Hippocampal formation (tissue), 2 donors: ENCODE results near the gene NAA80.
A peak's percentile ranks its signal among the peaks of the same experiment; 100 is the strongest.
"Not testable (repeated sequence)": the region's sequence is repeated elsewhere in the genome, so short reads cannot be mapped to it uniquely, and the experiment has no call there.

Experiments
- DNase-seq, 2 donors: peaks; one replicate each; lab custom pipeline; 2025; lab: John Stamatoyannopoulos, UW

Gene NAA80

DNA sequence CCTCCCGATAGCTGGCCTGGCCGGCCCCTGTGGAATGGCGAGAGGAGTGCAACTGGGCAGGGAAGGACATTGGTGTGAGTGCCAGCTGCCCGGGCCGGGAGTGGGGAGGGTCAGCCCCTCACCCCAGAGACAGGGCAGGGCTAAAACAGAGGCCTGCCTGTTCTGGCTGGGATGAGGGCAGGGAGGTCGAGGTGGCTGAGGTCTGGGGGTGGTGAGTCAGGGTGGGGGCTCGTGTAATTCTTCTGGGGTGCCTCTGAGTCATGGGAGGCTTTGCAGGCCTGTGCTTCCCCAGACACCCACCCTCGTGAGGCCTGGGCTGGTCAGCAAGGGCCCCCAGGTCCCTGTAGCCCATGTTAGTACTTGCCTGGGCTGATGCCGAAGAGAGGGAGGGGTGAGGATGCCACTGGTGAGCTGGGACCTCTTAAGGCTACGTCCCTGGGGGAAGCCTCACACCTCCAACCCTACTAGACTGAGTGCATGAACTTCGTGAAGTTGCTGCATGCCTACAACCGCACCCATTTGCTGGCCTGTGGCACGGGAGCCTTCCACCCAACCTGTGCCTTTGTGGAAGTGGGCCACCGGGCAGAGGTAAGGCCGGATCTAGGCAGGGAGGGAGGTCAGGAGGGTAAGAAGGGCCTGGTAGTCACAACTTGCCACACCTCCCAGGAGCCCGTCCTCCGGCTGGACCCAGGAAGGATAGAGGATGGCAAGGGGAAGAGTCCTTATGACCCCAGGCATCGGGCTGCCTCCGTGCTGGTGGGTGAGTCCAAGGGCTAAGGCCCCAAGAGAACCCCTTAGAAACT is 28.6 kb downstream of the NAA80 start:
- DNase-seq = no peak

DNA sequence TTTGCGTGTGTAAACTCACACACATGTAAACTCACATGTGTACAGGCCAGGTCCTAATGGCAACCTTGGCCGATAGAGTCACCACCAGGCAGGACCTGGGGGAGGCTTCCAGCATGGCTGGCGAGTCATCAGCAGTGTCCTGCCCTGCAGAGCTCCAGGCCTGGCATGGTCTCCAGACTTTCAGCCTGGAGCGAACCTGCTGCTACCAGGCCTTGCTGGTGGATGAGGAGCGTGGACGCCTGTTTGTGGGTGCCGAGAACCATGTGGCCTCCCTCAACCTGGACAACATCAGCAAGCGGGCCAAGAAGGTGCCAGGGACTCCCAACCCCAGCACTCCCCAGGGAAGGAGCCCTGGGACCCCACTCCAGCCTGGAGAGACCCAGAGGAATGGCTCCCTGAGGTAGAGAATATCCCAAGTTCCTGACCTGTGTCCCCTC is 29.2 kb downstream of the NAA80 start:
- no peak for DNase-seq

DNA sequence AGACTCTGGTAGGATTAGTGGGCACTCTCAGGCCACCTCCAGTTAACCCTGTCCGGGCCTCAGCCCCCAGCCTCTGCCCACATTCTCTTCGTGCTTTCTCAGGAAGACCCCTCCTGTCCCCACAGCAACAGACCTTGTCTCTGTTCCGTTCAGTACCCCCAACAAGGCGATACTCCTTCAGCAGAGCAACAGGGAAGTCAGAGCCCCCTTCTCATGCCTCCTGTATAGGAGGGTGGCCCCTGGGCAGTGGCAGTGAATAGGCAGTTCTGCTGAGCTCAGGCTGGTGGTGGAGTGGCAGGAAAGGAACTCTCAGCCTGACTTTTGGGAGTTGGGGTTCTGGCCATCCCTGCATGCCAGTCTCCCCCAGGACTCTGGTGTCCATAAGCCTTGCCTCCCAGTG is 29.7 kb downstream of the NAA80 start:
- DNase-seq = no peak

DNA sequence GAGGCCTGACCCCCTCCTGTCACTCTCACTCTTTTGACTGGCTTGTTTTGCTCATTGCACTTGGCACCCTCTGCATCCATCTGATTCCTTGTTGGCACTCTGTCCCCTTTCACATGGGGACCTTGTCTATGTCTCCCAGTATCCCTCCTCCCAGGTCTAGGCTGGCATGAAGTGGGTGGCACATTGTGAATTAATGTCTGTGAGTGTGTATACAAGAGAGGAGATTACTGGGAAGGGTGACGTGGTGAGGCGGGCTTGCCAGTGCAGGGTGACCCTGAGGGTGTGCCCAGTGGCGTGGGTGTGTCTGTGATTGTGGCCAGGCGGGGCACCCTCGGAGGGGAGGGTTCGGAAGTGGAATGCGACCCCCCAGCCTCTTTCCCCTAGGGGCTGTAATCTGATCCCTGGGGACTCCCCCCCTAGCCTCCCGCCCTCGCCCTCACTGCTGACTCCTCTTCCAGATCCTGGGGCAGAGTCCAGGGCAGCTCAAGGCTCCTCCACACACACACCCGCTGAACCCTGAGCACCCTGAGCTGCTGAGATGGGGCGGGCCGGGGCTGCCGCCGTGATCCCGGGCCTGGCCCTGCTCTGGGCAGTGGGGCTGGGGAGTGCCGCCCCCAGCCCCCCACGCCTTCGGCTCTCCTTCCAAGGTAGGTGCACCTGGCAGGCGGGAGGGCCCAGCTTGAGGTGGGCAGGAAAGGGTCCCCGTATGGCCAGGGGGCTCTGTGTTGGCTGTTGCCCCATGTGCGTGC is 30.3 kb downstream of the NAA80 start, which contains the start of gene SEMA3B:
Gene SEMA3B (plus strand): TSS at position 445 of the 749 bp plus-strand sequence. CDS start 94 bp downstream, at position 539.
- DNase-seq = peak; percentile 38 to 66

DNA sequence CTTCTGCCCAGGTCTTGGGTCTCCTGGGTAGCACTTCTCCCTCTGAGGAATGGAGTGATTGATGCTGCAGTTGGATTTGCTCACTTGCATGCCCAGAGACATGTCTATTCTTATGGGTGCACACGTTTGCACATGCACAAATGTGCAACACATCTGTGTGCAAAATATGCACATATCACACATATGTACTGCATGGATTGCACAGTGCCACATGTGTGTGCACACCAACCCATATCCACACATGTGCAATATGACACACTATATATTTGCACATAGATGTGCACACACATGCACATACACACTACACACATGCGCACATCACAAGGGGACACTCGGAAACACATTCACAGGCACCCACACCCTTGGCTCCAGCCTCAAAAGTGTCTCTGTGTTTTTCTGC is 30.9 kb downstream of the NAA80 start:
- DNase-seq = no peak

DNA sequence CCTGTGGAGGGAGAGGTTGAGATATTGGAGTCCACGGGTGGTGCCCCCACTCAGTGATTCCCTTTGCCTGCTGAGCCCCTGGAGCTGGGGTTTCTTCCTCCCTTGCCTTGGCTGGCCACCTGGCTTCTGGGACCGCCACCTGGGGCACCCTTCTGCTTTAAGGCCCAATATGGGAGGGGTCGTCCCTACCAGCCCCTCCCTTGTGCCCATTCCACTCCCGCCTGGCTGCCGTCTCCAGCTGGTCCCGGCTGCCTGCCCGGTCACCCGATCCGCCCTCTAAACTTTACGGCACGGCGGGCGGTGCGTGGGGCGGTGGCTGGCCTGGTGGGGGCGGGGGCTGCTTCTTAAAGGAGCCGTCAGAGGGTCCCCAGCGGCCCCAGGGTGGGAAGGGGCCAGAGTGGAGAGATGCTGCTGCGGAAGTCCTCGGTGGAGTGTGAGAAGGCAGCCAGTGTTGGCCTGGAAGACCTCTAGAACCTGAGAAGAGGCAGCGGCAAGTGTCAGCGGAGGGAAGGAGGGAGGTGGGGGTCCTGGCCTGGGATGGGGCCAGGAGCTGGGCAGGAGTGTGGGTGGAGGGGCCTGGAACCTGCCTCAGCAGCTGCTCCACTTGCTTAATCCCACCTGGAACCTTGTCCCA is 31.8 kb downstream of the NAA80 start:
- peak; percentile 35 to 74 for DNase-seq

DNA sequence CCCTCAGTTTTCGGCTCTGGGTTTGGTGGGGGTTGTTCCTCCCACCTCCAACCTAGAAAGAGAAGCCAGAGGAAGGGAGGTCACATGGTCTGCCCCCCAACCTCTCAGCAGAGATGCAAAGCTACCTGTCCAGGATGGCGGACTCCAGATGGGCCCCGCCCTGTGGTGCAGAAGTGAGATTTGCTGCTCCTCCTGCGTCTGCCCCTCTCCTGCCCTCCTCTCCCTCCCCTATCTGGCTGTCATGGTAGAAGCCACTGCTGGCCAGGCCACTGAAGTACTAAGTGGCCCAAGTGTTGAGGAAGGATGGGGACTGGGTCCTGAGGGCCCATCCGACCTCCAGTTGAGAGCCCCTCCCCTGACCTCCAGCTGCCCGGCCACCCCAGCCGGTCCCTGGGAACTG is 32.4 kb downstream of the NAA80 start:
- no peak for DNase-seq

DNA sequence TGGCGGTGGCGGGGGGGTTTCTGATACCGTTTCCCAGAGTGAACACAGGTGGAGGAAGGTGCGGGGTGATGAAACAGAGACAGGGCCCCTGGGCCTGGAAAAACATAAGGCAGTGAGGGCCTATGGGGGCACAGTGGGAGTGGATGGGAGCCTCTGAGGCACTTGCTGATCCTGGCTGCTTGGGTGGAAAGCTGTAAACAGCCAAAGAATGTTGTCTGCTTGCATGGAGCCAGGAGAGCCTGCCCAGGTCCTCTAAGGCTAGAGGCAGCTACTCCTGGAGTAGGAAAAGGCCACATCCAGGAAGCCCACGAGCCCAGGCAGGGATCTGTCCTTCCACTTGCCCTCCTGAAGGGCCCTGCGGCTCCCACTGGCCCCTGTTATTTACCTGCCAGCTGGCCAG is 33.2 kb downstream of the NAA80 start:
- no peak for DNase-seq

DNA sequence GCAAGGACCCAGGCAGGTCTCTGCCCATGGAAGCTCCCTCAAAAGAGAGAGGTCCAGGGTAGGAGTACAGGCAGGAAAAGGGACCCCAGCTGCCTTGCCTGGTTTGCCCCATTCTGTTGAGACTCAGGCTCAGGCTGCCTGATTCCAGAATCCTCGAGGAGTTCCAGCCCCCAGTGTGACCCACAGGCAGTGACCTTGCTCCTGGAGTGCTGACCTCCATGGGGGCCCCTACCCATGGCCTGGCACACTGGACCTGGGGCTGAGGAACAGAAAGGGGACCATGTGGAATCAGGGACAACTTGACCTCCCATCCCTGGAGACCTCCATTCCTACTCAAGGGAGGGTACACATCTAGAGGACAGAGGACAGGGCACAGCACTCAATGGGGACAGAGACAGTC is 33.6 kb downstream of the NAA80 start:
- DNase-seq = no peak

DNA sequence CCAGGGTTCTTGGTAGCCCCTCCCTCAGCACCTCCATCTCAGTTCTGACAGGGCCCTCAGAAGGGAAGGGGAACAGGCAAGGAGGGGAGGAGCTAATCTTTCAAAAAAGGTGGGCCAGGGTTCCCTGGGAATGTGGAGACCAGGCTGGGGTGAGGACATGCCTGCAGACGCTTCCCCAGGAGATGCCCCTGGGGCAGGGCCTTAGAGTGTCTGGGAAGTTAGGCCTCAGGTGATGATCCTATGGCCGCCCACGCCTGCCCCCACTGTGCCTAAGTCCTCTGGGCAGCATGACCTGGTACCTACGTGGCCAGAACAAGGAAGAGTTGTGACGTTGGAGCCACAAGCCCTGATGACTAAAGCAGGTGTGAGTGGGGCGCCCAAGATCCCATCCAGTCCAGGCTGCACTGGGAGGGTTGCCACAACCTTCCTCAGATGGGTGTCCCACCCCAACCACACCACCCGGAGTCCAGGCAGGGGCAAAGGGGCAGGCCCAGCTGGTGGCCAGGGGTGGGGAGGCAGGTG is 34.2 kb downstream of the NAA80 start:
- DNase-seq = no peak

DNA sequence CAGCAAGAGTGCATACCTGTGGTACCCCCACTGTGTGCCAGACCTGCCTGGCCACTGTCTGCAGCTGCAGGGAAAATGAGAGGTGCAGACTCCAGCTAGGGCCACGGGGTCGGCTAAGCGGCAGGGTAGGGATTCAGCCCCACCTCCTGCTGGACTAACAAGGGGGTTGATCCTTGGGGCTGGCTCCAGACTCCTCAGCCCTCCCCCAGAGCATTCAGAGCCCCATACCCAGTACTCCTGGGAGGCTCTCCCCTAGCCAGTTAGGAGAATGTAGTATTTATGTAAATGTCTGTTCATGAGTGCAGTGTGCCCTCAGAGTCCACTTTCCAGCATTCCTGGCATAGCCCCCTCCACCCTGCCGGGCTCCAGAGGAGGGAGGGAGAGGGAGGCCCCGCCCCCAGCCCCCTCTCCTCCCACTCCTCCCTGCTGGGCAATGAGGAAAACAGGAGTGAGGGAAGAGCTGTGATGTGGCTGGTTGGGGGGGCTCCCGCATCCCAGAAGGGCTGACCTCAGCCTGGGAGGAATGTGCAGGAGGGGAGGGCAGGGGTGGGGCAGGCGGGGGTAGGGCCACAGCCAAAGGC is 34.7 kb downstream of the NAA80 start:
- peak; percentile 71 to 86 for DNase-seq

DNA sequence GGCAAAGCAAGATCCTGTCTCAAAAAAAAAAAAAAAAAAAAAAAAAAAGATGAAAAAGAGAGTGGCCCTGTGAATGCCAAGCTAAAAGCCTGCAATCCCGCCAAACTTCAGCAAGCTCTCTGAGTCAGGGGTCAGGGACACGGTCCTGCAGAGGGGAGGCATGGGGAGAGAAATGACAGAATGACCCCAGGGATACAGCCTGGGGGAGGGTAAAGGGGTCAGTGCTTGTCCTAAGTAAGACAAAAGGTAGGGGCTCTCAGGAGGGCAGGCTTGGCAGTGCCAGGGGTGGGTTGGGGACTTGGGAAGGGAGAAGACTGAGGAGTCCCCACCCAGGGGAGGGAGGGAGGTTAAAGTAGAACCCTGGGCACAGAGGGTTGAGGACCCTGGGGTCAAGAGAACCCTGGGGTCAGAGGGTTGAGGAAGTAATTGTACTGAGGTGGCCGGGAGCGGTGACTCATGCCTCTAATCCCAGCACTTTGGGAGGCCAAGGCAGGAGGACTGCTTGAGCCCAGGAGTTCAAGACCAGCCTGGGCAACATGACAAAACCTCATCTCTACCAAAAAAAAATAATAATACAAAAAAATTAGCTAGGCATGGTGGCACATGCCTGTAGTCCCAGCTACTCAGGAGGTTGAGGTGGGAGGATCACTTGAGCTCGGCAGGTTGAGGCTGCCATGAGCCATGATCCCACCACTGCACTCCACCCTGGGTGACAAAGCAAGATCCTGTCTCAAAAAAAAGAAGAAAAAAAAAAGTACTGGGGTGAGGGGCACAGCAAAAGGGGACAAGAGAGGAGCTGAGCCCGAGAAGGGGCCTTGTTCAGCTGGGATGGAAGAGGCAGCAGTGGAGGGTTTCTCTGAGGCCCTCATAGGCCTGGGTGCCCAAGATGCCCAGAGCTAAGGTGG is 35.5 kb downstream of the NAA80 start:
- no peak for DNase-seq

DNA sequence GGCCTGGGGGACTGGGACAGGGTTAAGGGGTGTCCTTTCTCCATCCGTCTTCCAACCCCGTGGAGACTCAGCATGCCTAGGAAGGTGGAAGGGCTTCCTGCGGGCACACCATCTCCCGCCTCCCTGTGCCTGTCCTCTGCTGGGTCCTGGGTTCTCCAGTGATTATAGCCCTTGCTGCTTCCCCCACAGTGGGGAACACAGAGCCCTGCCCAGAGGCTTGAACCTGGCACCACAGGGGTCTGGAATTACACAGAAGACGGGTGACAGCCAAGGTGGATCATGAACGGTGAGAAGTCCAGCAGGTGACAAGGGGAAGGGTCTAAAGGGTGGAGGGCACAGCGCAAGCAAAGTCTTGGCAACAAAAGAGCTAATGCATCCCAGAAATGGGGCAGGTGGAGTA is 36.4 kb downstream of the NAA80 start:
- DNase-seq = no peak

DNA sequence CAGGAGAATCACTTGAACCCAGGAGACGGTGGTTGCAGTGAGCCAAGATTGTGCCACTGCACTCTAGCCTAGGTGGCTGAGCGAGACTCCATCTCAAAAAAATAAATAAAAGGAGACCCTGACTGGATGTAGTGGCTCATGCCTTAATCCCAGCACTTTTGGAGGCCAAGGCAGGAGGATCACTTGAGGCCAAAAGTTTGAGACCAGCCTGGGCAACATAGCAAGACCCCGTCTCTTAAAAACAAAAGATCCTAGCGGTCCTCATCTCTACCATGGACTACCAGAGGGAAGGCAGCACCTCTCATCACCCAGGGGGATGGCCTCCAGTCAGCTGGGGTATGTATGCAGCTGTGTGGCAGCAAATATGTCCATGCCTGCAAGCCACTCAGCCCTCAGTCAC is 37.0 kb downstream of the NAA80 start:
- not testable (repeated sequence) for DNase-seq

DNA sequence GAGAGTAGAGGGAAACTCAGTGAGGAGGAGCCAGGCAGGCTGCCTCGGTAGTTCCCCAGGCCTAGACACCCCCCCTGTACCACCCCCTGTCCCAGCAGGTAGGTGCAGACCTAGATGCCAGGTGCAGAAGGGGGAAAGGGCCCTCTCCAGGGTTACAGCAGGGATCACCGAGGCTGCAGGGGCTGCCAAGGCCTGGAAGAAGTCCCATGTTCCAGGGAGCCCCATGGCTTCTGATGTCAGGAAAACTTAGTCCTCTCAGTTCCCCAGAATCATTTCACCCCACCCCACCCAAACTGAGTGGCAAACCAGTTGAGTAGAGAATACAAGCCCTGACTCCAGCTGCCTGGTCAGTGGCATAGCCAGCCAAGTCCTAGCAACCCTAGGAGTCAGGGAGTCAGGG is 37.7 kb downstream of the NAA80 start:
- DNase-seq = no peak

DNA sequence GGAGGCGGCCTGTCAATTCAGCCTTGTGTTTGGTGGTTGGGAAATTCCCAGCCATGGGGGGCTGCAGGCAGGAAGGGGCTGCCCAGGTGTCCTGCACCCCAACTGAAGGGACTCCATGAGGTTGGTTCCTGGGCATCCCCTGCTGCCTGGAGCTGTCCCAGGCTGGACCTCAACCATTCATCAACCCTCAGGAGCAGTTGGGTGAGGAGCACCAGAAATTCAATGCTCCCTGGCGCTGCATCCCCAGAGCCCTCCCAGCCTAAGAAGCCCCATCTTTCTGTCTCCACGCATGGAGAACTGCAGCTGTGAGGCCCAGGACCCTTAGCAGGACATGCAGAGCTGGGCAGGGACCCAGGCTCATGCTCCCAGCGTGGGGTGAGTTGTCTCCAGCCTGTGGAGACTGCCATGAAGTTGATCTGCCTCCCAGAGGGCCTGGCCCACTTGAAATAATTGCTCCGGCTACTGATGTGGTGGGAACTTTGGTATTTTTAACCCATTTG is 38.2 kb downstream of the NAA80 start:
- DNase-seq = no peak

DNA sequence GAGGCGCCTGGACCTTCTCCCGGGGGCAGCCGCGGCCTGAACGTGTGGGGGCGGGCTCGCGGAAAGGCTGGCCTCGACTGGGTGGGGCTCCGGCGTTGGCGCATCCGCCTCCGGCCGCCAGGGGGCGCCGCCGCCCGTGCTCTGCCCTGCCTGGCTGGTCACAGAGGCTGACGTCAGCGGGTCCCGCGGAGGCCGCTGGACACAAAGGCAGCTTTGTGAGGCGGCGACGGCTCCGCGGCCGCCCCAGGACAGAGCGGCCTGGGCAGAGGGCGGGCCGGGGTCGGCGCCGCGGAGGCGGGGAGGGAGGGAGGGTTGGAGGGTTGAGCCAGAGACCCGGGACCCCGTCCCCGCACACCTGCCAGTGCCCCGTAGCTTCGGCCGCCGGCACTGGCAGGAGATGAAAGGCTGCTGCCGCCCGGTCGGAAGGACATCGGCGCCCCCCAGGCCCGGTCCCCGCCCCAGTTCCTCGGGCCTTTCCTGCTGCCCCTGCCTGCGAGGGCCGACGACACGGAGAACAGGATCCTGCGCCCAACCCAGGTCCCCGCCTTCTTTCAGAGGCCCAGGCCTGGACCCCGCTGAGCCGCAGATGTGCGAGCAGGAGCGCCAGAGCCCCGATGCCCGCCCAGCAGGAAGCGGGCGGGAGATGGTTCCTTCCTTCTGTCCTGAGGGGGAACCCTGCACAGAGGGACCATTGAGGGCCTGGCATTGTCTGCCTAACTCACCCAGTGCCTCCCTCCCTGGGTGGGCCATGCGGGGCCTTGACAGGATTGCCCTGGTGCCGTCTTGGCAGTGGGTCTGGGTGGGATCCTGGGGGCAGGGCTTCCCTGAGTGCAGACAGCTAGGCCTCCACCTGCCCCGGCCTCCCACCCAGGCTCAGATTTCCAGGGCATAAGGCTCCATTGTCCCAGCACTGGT is 38.9 kb downstream of the NAA80 start:
- DNase-seq = peak; percentile 92 to 93

DNA sequence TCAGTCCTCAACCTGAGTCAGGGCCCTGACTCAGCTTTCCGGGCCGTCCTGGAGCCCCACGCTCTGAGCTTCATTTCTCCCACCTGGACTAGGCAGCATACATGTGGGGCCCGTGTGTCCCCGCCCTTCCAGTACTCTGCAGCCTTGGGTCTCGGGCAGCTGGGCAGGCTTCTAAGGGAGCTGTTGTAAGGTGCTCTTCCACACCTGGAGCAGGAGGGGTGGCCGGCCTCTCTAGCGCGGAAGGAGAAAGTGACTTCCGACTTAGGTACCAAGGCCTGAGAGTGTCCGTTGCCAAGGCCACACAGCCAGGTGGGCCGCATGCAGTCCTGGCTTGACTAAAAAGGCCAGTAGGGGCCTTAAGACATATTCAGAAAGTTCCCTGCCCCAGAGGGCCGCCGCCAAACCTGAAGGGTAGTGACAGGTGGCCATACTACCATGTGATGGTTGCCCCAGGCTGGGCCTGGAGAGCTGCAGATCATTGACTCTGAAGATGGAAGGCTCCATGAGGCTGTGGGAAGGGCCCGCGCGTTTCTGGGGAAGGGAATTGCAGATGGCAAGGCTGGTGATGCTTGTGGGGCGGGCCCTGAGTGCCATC is 39.7 kb downstream of the NAA80 start:
- no peak for DNase-seq

DNA sequence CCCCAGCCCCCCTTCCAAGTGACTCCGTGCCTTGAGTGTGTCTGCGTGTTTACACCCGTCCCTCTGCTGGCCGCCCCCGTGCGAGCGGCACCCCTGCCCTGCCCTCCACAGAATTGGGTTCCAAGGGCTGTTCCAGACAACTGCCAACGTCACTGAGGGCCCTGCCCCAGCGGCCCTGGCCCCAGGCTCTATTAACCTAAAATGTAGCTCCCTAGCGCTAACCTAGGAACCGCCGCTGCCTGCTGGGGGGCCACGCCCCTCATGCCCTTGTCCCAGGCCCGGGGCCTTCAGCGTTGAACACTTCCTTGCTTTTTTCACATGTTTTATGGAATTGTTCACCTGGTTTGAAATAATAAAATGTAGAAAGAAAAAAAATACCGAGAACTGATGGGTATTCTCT is 40.2 kb downstream of the NAA80 start:
- no peak for DNase-seq
